ENCODE measurements around the gene CACNA2D3.
"Not testable (repeated sequence)": the region's sequence is repeated elsewhere in the genome, so short reads cannot be mapped to it uniquely, and the experiment has no call there.

The CACNA2D3 gene

GRCh38 chr3:54122324-54123002 is at the start of gene CACNA2D3:
TSS of gene CACNA2D3 (plus strand) at chr3:54122552.
- peak; percentile 82 for DNase-seq (ENCODE audit: low spot score)

GRCh38 chr3:54073386-54073785 is 49.0 kb upstream of the CACNA2D3 start:
- DNase-seq (ENCODE audit: low spot score) = peak; percentile 71

DNA sequence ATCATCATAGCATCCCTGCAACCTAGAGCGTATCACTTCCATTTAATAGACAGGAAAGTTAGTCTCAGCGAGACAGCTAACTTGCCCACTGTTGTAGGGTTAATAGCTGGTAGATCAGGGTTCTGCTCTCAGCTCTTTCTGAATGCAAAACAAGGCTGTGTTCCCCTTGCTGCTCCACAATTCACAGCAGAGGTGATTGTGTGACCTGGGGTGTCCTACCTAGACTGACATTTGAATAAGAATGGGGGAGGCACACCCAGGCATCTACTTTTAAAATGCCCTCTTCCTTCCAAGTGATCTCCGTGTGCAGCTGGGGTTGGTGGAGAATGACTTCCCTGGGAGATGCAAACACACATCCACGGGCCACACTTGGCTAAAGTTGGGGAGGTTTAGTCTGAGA is 43.0 kb upstream of the CACNA2D3 start:
- DNase-seq (ENCODE audit: low spot score) = no peak

GRCh38 chr3:54079730-54080325 is 42.5 kb upstream of the CACNA2D3 start:
- DNase-seq (ENCODE audit: low spot score) = no peak

DNA sequence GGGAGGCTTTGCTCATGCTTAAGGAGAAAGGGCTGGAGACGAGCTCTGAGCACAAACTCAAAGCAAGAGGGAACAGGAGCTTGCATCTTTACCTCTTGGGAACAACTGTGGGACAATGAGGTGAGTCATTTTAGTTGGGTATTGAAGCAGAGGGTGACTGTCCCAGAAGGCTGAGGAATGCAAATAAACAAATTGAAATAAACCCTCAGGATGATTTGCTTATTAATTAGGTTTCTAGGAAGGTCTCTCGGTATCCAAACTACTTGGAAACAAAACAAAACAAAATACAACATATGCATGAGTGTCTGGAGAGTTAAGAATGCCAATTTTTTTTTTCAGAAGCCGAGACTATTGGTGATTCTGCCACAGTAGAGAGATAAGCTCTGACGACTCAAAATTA is 38.4 kb upstream of the CACNA2D3 start:
- DNase-seq (ENCODE audit: low spot score) = no peak

DNA sequence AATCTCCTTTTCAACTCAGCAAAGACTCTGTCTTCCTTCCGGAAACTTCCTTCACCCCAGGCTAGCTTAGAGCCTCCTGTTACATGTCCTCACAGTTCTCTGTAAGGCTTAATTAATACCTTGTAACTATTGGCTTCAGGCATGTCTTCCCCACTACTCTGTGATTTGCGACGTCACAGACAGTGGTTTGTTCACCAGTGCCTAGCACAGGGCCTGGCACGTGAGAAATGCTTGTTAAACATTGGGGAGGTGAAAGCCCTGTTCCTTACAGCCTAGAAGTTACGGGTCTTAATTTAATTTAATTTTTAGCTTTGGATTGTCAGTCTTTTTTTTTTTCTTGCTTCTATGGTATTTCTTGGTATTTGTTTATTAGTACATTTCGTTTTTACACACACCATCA is 36.4 kb upstream of the CACNA2D3 start:
- DNase-seq (ENCODE audit: low spot score) = no peak

- no peak for DNase-seq (ENCODE audit: low spot score)
Observed at GRCh38 chr3:54086652-54087405, 35.5 kb upstream of the CACNA2D3 start.

DNA sequence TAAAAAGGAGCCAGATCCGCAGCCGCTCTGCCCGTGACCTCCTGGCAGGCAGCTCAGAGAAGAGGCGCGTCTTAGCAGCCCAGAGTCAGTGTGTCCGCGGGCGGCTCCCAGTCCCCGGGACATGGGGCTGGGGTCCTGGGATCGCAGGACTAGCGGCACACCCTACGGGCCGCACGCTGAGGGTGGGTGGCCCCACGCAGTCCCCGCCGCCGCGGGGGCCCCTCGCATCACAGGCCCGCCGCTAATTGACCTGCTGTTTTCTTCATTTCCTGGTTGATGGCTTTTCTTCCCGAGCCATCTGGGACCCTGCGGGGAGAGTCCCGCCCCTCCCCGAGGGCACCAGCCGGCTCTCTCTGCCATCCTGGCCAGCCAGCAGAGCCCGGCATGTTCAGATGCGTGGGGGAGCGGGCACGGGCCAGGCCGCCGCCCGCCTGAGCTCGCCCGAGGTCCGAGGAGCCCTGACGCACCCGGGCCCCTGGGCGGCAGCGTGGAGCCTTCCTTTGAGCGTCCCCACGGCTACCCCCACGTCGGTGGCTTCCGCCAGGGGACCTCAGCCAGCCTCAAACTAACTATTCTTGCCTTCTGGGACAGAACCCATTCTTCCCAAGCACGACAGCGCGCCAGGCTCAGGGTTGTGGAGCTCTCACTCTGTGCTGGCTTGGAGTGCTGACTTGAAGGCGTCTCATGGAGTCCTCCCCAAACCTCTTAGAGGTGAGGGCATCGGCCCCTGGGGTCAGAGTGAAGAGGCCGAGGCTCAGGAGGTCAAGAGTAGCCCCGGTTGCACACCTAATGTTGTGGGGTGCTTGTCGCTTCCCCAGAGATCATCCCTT is 34.6 kb upstream of the CACNA2D3 start:
- DNase-seq (ENCODE audit: low spot score) = no peak

DNA sequence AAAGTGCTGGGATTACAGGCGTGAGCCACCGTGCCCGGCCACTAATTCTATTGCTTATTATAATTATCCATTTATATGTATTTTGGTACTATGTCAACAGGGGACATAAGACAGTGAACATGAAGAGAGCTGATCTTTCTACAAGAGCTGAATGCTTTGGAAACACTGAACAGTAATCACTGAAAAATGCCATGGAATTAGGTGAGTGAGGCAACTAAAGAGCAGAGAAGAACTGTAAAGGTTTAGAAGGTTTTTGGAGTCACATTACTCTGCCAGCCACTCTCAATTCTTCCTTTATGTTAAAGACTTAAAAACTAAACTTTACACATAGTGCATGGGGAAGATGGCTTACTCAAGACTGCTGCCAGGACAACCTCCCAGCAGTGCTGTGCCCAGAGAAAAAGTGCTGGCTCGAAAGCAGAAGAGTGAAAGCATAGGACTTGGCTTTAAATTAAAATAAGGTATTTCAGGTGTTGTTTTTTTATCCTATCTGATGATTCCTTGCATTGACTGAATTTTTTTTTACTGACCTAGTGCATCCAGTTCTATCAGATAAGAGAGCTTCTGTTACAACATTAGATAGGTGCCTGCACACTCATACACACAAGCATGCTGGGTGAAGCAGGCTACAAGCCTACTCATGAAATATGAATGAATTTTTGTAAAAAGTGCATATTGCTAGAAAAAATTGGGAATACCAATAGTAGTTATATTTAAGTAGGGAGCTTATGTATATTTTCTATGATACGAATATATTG is 28.7 kb upstream of the CACNA2D3 start:
- no peak for DNase-seq (ENCODE audit: low spot score)

- DNase-seq (ENCODE audit: low spot score) = no peak
Observed at GRCh38 chr3:54094926-54095325, 27.4 kb upstream of the CACNA2D3 start.

- DNase-seq (ENCODE audit: low spot score) = no peak
Observed at GRCh38 chr3:54099381-54099780, 23.0 kb upstream of the CACNA2D3 start.

GRCh38 chr3:54104084-54104483 is 18.3 kb upstream of the CACNA2D3 start:
- DNase-seq (ENCODE audit: low spot score) = no peak

GRCh38 chr3:54116129-54116528 is 6.2 kb upstream of the CACNA2D3 start:
- not testable (repeated sequence) for DNase-seq (ENCODE audit: low spot score)

- DNase-seq (ENCODE audit: low spot score) = peak; percentile 85
Observed at GRCh38 chr3:54120657-54121413, 1.5 kb upstream of the CACNA2D3 start.

- DNase-seq (ENCODE audit: low spot score) = peak; percentile 46
Observed at GRCh38 chr3:54121414-54122323, 683 bp upstream of the CACNA2D3 start.

DNA sequence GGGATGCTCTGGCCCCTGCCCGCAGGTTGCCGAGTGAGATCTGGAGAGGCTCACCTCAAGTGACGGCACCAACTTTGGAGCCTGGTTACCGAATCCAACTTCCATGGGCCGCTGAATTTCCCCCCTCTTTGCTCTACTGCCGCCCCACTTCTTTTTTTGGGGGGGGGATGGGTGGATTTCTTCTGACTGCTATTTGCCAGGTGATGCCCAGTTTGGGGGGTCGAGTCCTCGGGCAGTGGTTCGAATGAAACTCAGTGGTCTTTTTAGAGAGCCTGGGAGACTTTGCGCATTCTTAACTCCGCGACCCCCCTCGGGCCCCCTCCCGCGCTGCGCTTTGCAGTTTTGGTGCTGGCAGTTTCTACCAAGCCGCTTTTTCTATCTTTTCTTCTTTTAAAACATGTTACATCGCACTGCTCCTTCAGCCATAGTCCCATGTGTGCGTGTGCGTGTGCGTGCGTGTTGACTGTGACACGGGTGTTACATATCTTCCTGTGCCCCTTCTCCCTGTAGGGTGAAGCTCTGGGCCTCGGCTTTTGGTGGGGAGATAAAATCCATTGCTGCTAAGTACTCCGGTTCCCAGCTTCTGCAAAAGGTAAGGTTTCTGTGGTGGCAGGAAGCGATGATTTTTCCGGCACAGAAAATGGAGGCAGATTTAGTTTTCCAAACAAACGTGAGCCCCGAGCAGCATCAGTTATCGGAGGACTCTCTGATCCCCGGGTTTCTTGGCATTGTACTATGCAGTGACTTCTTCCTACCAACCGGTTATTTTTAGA is 837 bp downstream of the CACNA2D3 start:
- peak; percentile 17 for DNase-seq (ENCODE audit: low spot score)

DNA sequence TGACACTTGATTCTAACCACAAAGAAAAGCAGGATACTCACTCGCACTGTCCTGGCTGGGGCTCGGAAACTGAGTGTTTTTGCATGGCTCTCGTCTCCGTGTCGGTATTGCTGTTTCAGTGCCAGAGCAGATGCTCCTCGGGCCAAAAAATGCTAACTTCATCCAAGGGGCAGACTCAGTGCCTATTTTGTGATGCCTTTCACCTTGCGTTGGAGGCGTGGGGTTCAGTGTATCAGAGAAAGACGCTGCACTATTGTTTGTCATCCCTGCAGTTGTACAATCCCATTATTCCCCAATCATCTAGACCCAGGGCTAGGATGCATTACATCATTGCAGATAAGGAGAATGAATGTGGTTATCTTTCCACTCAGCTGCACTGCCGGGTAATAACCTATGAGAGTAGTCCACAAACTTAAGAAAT is 1.4 kb downstream of the CACNA2D3 start:
- DNase-seq (ENCODE audit: low spot score) = no peak

DNA sequence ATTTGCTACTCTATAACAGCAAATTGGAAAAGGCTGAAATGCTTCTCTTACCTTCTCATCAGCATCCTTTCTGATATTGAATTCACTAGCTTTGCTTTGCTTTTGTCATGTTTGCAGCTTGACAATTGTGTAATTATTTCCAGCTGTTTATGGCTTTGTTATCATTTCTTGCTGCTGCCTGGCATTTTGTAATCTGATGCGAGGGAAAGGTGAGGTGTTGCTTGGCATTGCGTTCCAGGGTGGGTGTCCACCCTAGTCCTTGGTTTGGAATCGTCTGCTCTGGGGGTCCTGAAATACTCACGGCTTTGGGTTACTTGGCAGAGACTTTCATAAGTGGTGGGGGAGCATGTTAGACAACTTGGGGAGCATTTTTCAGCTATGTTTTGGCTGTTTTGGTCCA is 2.9 kb downstream of the CACNA2D3 start:
- DNase-seq (ENCODE audit: low spot score) = no peak

GRCh38 chr3:54126551-54126950 is 4.2 kb downstream of the CACNA2D3 start:
- DNase-seq (ENCODE audit: low spot score) = no peak
